ENCODE data around the gene VN1R5. TPM values are rescaled to one million over a fixed set of nuclear protein-coding genes. Genes with fewer than 3 reads are reported as not detected.

The VN1R5 gene
- total and polyA plus RNA-seq, 7 experiments from 2014 or later, result not detected

- Histone ChIP-seq H3K27ac (ENCODE audit: low read depth, low read length) (no peak overlapping the region), H3K9me3 (ENCODE audit: control insufficient read depth in 2 of 3, low read length in 3 of 3) (no peaks in the 10 kb centered on the region), H3K27me3 (ENCODE audit: control insufficient read depth in 2 of 2, insufficient read depth in 2 of 2, low read length in 2 of 2) (no peaks in the 10 kb centered on the region), H3K4me1 (ENCODE audit: control insufficient read depth in 2 of 2, insufficient read depth in 2 of 2, low read length in 2 of 2) (no peaks in the 10 kb centered on the region), H3K36me3 (ENCODE audit: control insufficient read depth in 2 of 3, insufficient read depth in 3 of 3, low read length in 3 of 3) (no peaks in the 10 kb centered on the region), H3K4me3 (ENCODE audit: low read length) (no peak overlapping the region)
- CTCF ChIA-PET, result no interaction called here
- Mint-ChIP-seq H3K4me3 (no peak overlapping the region), H3K27me3 (peaks cover 0 to 8% (median 0%) of the 10 kb centered on the region in 5 donors), H3K27ac (peak overlapping the region in 1 of 9 donors; percentile 46), H3K36me3 (peaks cover 0 to 14% (median 10%) of the 10 kb centered on the region in 5 donors), H3K4me1 (peaks cover 0 to 5% (median 0%) of the 10 kb centered on the region in 7 donors), H3K9me3 (peaks cover 3 to 20% (median 15%) of the 10 kb centered on the region in 11 donors)
- DNase-seq, result no peak
- intact Hi-C loops (cut with micrococcal nuclease), result no loop called here
- no peak for ATAC-seq
- POLR2A ChIA-PET, result no interaction called here
Observed at GRCh38 chr1:247291833-247292561, 36.1 kb downstream of the VN1R5 start.

- intact Hi-C loops (cut with micrococcal nuclease), result no loop called here
- DNase-seq (no peak), ATAC-seq (no peak)
- Mint-ChIP-seq H3K4me1 (peaks cover 0 to 8% (median 0%) of the 10 kb centered on the region in 7 donors), H3K27ac (no peak overlapping the region), H3K36me3 (peaks cover 0 to 17% (median 6%) of the 10 kb centered on the region in 5 donors), H3K27me3 (peaks cover 0 to 8% (median 0%) of the 10 kb centered on the region in 5 donors), H3K9me3 (peaks cover 0 to 14% (median 7%) of the 10 kb centered on the region in 11 donors), H3K4me3 (no peak overlapping the region)
- no peaks in the 10 kb centered on the region for H3K27me3 ChIP-seq (ENCODE audit: control insufficient read depth in 2 of 2, insufficient read depth in 2 of 2, low read length in 2 of 2)
- no peaks in the 10 kb centered on the region for H3K36me3 ChIP-seq (ENCODE audit: control insufficient read depth in 2 of 3, insufficient read depth in 3 of 3, low read length in 3 of 3)
- H3K4me1 ChIP-seq (ENCODE audit: control insufficient read depth in 2 of 2, insufficient read depth in 2 of 2, low read length in 2 of 2), result no peaks in the 10 kb centered on the region
- CTCF ChIA-PET, result no interaction called here
- H3K4me3 ChIP-seq (ENCODE audit: low read length), result no peak overlapping the region
- no peaks in the 10 kb centered on the region for H3K9me3 ChIP-seq (ENCODE audit: control insufficient read depth in 2 of 3, low read length in 3 of 3)
- POLR2A ChIA-PET, result no interaction called here
- H3K27ac ChIP-seq (ENCODE audit: low read depth, low read length), result no peak overlapping the region
Observed at GRCh38 chr1:247293047-247293446, 37.2 kb downstream of the VN1R5 start.

GRCh38 chr1:247294282-247294681 lies 38.4 kb downstream of the VN1R5 start:
- ChIA-PET POLR2A (no interaction called here), CTCF (no interaction called here)
- peaks cover 0 to 4% (median 0%) of the 10 kb centered on the region in 11 donors for H3K9me3 Mint-ChIP-seq
- H3K27ac ChIP-seq (ENCODE audit: low read depth, low read length), result no peak overlapping the region
- H3K36me3 ChIP-seq (ENCODE audit: control insufficient read depth in 2 of 3, insufficient read depth in 3 of 3, low read length in 3 of 3), result no peaks in the 10 kb centered on the region
- H3K4me1 Mint-ChIP-seq, result peaks cover 0 to 8% (median 0%) of the 10 kb centered on the region in 7 donors
- no peaks in the 10 kb centered on the region for H3K9me3 ChIP-seq (ENCODE audit: control insufficient read depth in 2 of 3, low read length in 3 of 3)
- no peak overlapping the region for H3K4me3 ChIP-seq (ENCODE audit: low read length)
- H3K27me3 ChIP-seq (ENCODE audit: control insufficient read depth in 2 of 2, insufficient read depth in 2 of 2, low read length in 2 of 2), result no peaks in the 10 kb centered on the region
- ATAC-seq (no peak), DNase-seq (no peak)
- intact Hi-C loops (cut with micrococcal nuclease), result no loop called here
- no peaks in the 10 kb centered on the region for H3K4me1 ChIP-seq (ENCODE audit: control insufficient read depth in 2 of 2, insufficient read depth in 2 of 2, low read length in 2 of 2)
- H3K4me3 Mint-ChIP-seq, result no peak overlapping the region
- peaks cover 0 to 17% (median 5%) of the 10 kb centered on the region in 5 donors for H3K36me3 Mint-ChIP-seq
- no peak overlapping the region for H3K27ac Mint-ChIP-seq
- H3K27me3 Mint-ChIP-seq, result peaks cover 0 to 8% (median 0%) of the 10 kb centered on the region in 5 donors

- Histone ChIP-seq H3K36me3 (ENCODE audit: control insufficient read depth in 2 of 3, insufficient read depth in 3 of 3, low read length in 3 of 3) (peaks cover 0 to 1% (median 0%) of the 10 kb centered on the region in 3 experiments), H3K9me3 (ENCODE audit: control insufficient read depth in 2 of 3, low read length in 3 of 3) (no peaks in the 10 kb centered on the region), H3K27me3 (ENCODE audit: control insufficient read depth in 2 of 2, insufficient read depth in 2 of 2, low read length in 2 of 2) (no peaks in the 10 kb centered on the region), H3K4me3 (ENCODE audit: low read length) (no peak overlapping the region), H3K4me1 (ENCODE audit: control insufficient read depth in 2 of 2, insufficient read depth in 2 of 2, low read length in 2 of 2) (no peaks in the 10 kb centered on the region), H3K27ac (ENCODE audit: low read depth, low read length) (no peak overlapping the region)
- H3K27me3 Mint-ChIP-seq, result peaks cover 0 to 8% (median 0%) of the 10 kb centered on the region in 5 donors
- no peak overlapping the region for H3K27ac Mint-ChIP-seq
- no peak for ATAC-seq
- peaks cover 0 to 8% (median 0%) of the 10 kb centered on the region in 7 donors for H3K4me1 Mint-ChIP-seq
- H3K36me3 Mint-ChIP-seq, result peaks cover 0 to 27% (median 5%) of the 10 kb centered on the region in 5 donors
- no peak for DNase-seq
- H3K9me3 Mint-ChIP-seq, result peaks cover 0 to 3% (median 0%) of the 10 kb centered on the region in 11 donors
- intact Hi-C loops (cut with micrococcal nuclease), result no loop called here
- ChIA-PET POLR2A (no interaction called here), CTCF (no interaction called here)
- no peak overlapping the region for H3K4me3 Mint-ChIP-seq
Observed at GRCh38 chr1:247295274-247295684, 39.4 kb downstream of the VN1R5 start.

- no peaks in the 10 kb centered on the region for H3K27me3 ChIP-seq (ENCODE audit: control insufficient read depth in 2 of 2, insufficient read depth in 2 of 2, low read length in 2 of 2)
- ATAC-seq (no peak), DNase-seq (no peak)
- no peak overlapping the region for H3K4me3 Mint-ChIP-seq
- H3K4me1 Mint-ChIP-seq, result peaks cover 0 to 8% (median 0%) of the 10 kb centered on the region in 7 donors
- H3K27me3 Mint-ChIP-seq, result peaks cover 0 to 8% (median 0%) of the 10 kb centered on the region in 5 donors
- CTCF ChIA-PET, result no interaction called here
- H3K4me3 ChIP-seq (ENCODE audit: low read length), result no peak overlapping the region
- H3K4me1 ChIP-seq (ENCODE audit: control insufficient read depth in 2 of 2, insufficient read depth in 2 of 2, low read length in 2 of 2), result no peaks in the 10 kb centered on the region
- intact Hi-C loops (cut with micrococcal nuclease), result no loop called here
- POLR2A ChIA-PET, result no interaction called here
- no peaks in the 10 kb centered on the region for H3K9me3 ChIP-seq (ENCODE audit: control insufficient read depth in 2 of 3, low read length in 3 of 3)
- no peak overlapping the region for H3K27ac ChIP-seq (ENCODE audit: low read depth, low read length)
- peaks cover 0 to 31% (median 5%) of the 10 kb centered on the region in 5 donors for H3K36me3 Mint-ChIP-seq
- peaks cover 0 to 5% (median 0%) of the 10 kb centered on the region in 3 experiments for H3K36me3 ChIP-seq (ENCODE audit: control insufficient read depth in 2 of 3, insufficient read depth in 3 of 3, low read length in 3 of 3)
- no peak overlapping the region for H3K27ac Mint-ChIP-seq
- H3K9me3 Mint-ChIP-seq, result peaks cover 0 to 2% (median 0%) of the 10 kb centered on the region in 11 donors
Observed at GRCh38 chr1:247295746-247296145, 39.9 kb downstream of the VN1R5 start.

- Mint-ChIP-seq H3K9me3 (no peaks in the 10 kb centered on the region), H3K27me3 (peaks cover 0 to 8% (median 0%) of the 10 kb centered on the region in 5 donors), H3K36me3 (peaks cover 0 to 29% (median 5%) of the 10 kb centered on the region in 5 donors), H3K4me3 (no peak overlapping the region), H3K4me1 (peaks cover 0 to 8% (median 0%) of the 10 kb centered on the region in 7 donors), H3K27ac (no peak overlapping the region)
- Histone ChIP-seq H3K36me3 (ENCODE audit: control insufficient read depth in 2 of 3, insufficient read depth in 3 of 3, low read length in 3 of 3) (peaks cover 0 to 5% (median 0%) of the 10 kb centered on the region in 3 experiments), H3K27me3 (ENCODE audit: control insufficient read depth in 2 of 2, insufficient read depth in 2 of 2, low read length in 2 of 2) (no peaks in the 10 kb centered on the region), H3K27ac (ENCODE audit: low read depth, low read length) (no peak overlapping the region), H3K4me1 (ENCODE audit: control insufficient read depth in 2 of 2, insufficient read depth in 2 of 2, low read length in 2 of 2) (no peaks in the 10 kb centered on the region), H3K9me3 (ENCODE audit: control insufficient read depth in 2 of 3, low read length in 3 of 3) (no peaks in the 10 kb centered on the region), H3K4me3 (ENCODE audit: low read length) (no peak overlapping the region)
- POLR2A ChIA-PET, result no interaction called here
- no peak for ATAC-seq
- intact Hi-C loops (cut with micrococcal nuclease), result no loop called here
- DNase-seq, result no peak
- CTCF ChIA-PET, result no interaction called here
Observed at GRCh38 chr1:247296599-247297180, 40.8 kb downstream of the VN1R5 start.

Data from naive thymus-derived CD4-positive, alpha-beta T cell (primary cell).